Measurements from ENCODE around the gene PLAAT4.
A peak's percentile ranks its signal among the peaks of the same experiment; 100 is the strongest.
"Not testable (repeated sequence)": the region's sequence is repeated elsewhere in the genome, so short reads cannot be mapped to it uniquely, and the experiment has no call there.

Gene PLAAT4

GRCh38 chr11:63547061-63547460 is 10.5 kb downstream of the PLAAT4 start:
- DNase-seq = no peak

- no peak for DNase-seq
These were observed 11.6 kb downstream of the PLAAT4 start for GRCh38 chr11:63548178-63548577.

- DNase-seq = no peak
These were observed 12.8 kb downstream of the PLAAT4 start for GRCh38 chr11:63549411-63549810.

GRCh38 chr11:63550156-63550700 is 13.6 kb downstream of the PLAAT4 start:
- DNase-seq = not testable (repeated sequence)

- no peak for DNase-seq
These were observed 14.7 kb downstream of the PLAAT4 start for GRCh38 chr11:63551091-63551888.

GRCh38 chr11:63551889-63552266 is 15.3 kb downstream of the PLAAT4 start:
- no peak for DNase-seq

GRCh38 chr11:63552921-63553320 is 16.3 kb downstream of the PLAAT4 start:
- DNase-seq = no peak

- peak; percentile 51 for DNase-seq
These were observed 17.2 kb downstream of the PLAAT4 start for GRCh38 chr11:63553759-63554158.

- DNase-seq = no peak
These were observed 18.2 kb downstream of the PLAAT4 start for GRCh38 chr11:63554877-63555223.

- DNase-seq = no peak
These were observed 19.9 kb downstream of the PLAAT4 start for GRCh38 chr11:63556404-63557013.

- DNase-seq = no peak
These were observed 21.0 kb downstream of the PLAAT4 start for GRCh38 chr11:63557570-63557969.

- no peak for DNase-seq
These were observed 22.0 kb downstream of the PLAAT4 start for GRCh38 chr11:63558459-63559157.

- no peak for DNase-seq
These were observed 24.0 kb downstream of the PLAAT4 start for GRCh38 chr11:63560506-63561180.

- DNase-seq = no peak
These were observed 26.8 kb downstream of the PLAAT4 start, which contains the start of gene PLAAT2 for GRCh38 chr11:63563201-63564055. Gene PLAAT2, minus strand, starts transcription at chr11:63563379. Its CDS starts 55 bp downstream, at chr11:63563324.

GRCh38 chr11:63564056-63564774 is 27.6 kb downstream of the PLAAT4 start:
- peak; percentile 29 for DNase-seq

GRCh38 chr11:63564784-63565350 is 28.3 kb downstream of the PLAAT4 start:
- no peak for DNase-seq

GRCh38 chr11:63567044-63567840 is 30.6 kb downstream of the PLAAT4 start:
- DNase-seq = peak; percentile 72

GRCh38 chr11:63569570-63569969 is 33.0 kb downstream of the PLAAT4 start:
- DNase-seq = no peak

GRCh38 chr11:63572026-63572688 is 35.5 kb downstream of the PLAAT4 start:
- no peak for DNase-seq

Measured in stimulated activated CD4-positive, alpha-beta T cell treated with anti-CD3 and anti-CD28 coated beads, Interleukin-1b, Interleukin-23, amount 100 ng/mL, for 48 hours (primary cell).